H1 (cell line): ENCODE results near the gene ASTN1. TPM values are rescaled to one million over a fixed set of nuclear protein-coding genes. Genes with fewer than 3 reads are reported as not detected.

Experiments used
- BCL11A ChIP-seq, 2 experiments: IDR thresholded peaks; one replicate each; pipeline ENCODE4 v1.6.1; 2011; ENCODE audit warnings: low read depth in 2 of 2, low read length in 2 of 2, mild to moderate bottlenecking in 2 of 2
- CHD7 ChIP-seq: fragments of 300-600 bp; sonication (generic); IDR thresholded peaks from 2 replicates; pipeline ENCODE4 v1.7.1; 2012; ENCODE audit warnings: low read length, moderate library complexity, mild to moderate bottlenecking, inconsistent platforms; ENCODE audit not compliant: insufficient replicate concordance
- JUND ChIP-seq: IDR thresholded peaks from 2 replicates; pipeline ENCODE4 v1.6.1; 2011; ENCODE audit warnings: mild to moderate bottlenecking, improper control_type of control experiment, low read length
- KDM4A ChIP-seq: IDR thresholded peaks from one replicate; pipeline ENCODE4 v1.7.1; 2012; ENCODE audit warnings: low read depth, mild to moderate bottlenecking, moderate library complexity, low read length, inconsistent platforms; ENCODE audit not compliant: severe bottlenecking
- RAD21 ChIP-seq, 2 experiments: IDR thresholded peaks in 1 of 2; conservative IDR thresholded peaks in 1 of 2; 2 replicates each; pipeline ENCODE4 v1.6.1; 2011; ENCODE audit warnings: low read depth in 2 of 2, low read length in 2 of 2, improper control_type of control experiment in 1 of 2, inconsistent platforms in 1 of 2, mild to moderate bottlenecking in 1 of 2, moderate library complexity in 1 of 2
- RBBP5 ChIP-seq: IDR thresholded peaks from 2 replicates; pipeline ENCODE4 v1.7.1; 2012; ENCODE audit warnings: low read depth, mild to moderate bottlenecking, inconsistent platforms, low read length, moderate library complexity, borderline replicate concordance
- RNF2 ChIP-seq: fragments of 200-900, 300-1000 bp; sonication (generic); IDR thresholded peaks from 2 replicates; pipeline ENCODE4 v1.7.1; 2016; ENCODE audit warnings: borderline replicate concordance, low read depth, mild to moderate bottlenecking, antibody characterized with exemption, low read length; ENCODE audit not compliant: poor library complexity, severe bottlenecking; ENCODE audit errors: missing control alignments
- SP1 ChIP-seq: IDR thresholded peaks from 2 replicates; pipeline ENCODE4 v1.6.1; 2011; ENCODE audit warnings: low read depth, low read length
- SUZ12 ChIP-seq: fragments of 200-600 bp; sonication (generic); IDR thresholded peaks from 2 replicates; pipeline ENCODE4 v1.6.1; 2012; ENCODE audit warnings: mild to moderate bottlenecking, inconsistent platforms, low read length, moderate library complexity, mixed read lengths
- TBP ChIP-seq: IDR thresholded peaks from 2 replicates; pipeline ENCODE4 v1.6.1; 2011; ENCODE audit warnings: low read depth, low read length, improper control_type of control experiment
- polyA plus RNA-seq, 7 experiments: library from polyadenylated mRNA; depleted of rRNA in 3 of 7; stranded (reverse) in 5 of 7; unstranded in 2 of 7; fragments of >200 nt in 5 of 7; fragments of 200-250 nt in 2 of 7; gene quantifications; 1 replicate in 5 of 7; 2 replicates in 1 of 7; 4 replicates in 1 of 7; pipeline versions ENCODE4 v1.2.1 to v1.2.3, GENCODE V29; 2011 to 2013; ENCODE audit warnings: missing spikeins in 2 of 7, mixed read lengths in 2 of 7
- total RNA-seq: library from RNA; stranded (reverse); fragmentation: NEBNext Ultra II Directional; extraction: Animal tissue kit (Norgen Biotek cat#: 25700); gene quantifications from 2 replicates; pipeline ENCODE4 v1.2.1, GENCODE V29; 2021
- TF ChIP-seq, protein P1 (sequence below): IDR thresholded peaks from 2 replicates; pipeline ENCODE4 v1.6.1; 2012; ENCODE audit warnings: inconsistent platforms

Gene ASTN1
- total and polyA plus RNA-seq, 2 of the 8 experiments (the other 6 are each of a cell fraction or from before 2014, with no cell fraction given): 2.9 to 4.1 TPM

DNA sequence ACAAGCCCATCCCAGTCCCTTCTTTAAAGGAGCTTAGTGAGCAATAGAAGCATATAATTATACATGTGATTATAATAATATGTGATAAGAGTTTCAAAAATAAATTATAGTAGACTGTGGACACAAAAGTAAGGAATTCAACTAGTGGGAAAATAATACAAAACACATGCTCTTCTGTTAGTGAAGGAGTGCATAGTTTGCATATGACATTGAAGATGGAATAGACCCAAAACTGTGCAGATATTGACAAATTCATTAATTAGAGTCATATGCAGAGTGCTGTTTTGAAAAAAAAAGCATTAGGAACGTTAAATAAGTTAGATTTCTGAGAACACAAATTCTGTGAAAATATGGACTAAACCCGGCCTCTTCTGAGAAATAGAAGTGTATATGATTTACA lies 278.8 kb downstream of the ASTN1 start (continued):
- TF ChIP-seq CHD7: no peak
- TF ChIP-seq, protein P1, sequence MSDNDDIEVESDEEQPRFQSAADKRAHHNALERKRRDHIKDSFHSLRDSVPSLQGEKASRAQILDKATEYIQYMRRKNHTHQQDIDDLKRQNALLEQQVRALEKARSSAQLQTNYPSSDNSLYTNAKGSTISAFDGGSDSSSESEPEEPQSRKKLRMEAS: no peak
- TF ChIP-seq SP1: no peak
- no peak for TF ChIP-seq RAD21 (IDR thresholded peaks at IDR 0.05 in 1 of 2, conservative IDR thresholded peaks at IDR 0.05 in 1 of 2; ENCODE audit: low read depth in 2 of 2, low read length in 2 of 2)
- no peak for TF ChIP-seq SUZ12
- TF ChIP-seq TBP: no peak
- no peak for TF ChIP-seq RBBP5
- TF ChIP-seq JUND: no peak
- TF ChIP-seq RNF2: no peak
- TF ChIP-seq BCL11A (IDR thresholded peaks at IDR 0.05; ENCODE audit: low read depth in 2 of 2, low read length in 2 of 2): no peak
- TF ChIP-seq KDM4A: no peak
